GM19099 (cell line): Measurements from ENCODE around the gene EFCAB11.

Experiments
- POLR2A ChIP-seq: IDR thresholded peaks from 3 replicates; pipeline ENCODE4 v1.6.1; 2011; ENCODE audit warnings: low read depth; ENCODE audit not compliant: insufficient read length; ENCODE audit errors: extremely low read depth

Gene EFCAB11

DNA sequence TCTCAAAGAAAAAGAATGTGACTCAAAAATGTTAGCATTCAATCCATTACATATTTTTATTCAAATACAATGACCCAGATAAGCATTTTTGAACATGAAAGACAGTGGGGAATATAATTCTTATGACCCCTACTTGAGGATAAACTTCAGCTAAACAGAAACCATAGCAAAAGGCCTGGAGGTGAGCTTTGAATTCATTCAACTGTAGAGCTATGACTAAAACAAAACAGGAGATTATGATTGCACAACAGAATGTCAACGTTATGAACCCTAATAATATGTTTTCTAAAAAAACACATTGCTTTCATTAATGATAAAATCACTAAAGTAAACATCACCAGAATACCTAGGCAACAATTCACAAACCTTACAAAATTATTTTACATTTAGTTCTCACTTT lies 27.8 kb downstream of the EFCAB11 start:
- TF ChIP-seq POLR2A, result no peak

DNA sequence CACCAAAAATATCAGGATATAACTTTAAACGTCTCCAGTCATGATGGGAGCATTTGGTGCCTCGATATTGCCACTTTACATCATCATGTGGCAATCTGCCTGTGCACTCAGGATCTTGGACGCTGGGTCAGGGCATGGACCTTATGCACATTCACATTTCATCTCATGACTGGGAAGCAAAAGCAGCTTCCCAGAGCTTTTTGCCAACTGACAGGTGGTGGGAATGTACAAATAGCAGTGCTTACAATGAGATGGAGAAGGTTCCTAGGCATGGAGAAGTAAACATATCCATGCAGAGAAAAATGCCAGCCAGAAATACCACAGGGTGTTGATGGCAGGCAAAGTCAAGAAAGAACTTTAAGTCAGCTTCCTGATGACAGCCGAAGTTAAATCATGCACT lies 30.3 kb downstream of the EFCAB11 start:
- TF ChIP-seq POLR2A, result no peak

DNA sequence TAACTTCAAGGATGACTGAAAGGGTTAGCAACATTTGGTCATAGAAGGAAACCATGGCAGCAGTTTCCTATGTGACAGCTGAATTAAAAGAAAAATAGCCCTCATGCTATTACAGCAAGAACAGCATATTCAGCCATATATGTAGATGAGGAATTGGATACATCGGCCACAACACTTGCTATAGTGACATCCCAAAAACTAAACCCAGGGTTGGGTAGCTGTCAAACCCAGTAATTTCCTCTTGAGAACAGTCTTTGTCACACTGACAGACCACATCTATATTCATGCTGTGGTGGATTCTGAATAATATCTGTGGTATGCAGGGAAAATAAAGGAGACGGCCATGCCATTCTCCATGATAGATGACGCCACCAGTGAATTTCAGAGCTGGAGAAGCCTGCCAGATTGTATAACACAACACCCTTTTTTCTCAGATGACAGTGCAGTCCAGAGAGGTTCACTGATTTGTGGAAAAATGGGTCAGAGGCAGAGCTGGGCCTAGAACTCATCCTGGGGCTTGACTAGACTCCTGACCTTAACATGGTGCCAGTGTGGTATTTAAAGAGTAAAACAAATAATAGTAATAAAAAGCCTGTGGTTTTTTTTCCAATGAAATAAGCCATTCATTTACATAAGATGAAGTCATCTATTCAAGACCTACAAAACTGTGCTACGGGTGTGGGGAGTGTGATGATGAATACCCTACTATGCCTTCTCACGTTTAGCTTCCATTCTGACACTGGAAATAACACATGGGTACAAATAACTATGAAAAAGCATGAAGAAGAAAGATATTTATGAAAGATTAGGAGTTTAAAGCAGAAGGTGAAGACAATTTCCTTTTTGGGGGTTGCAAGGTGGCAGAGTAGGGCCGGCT lies 32.3 kb downstream of the EFCAB11 start:
- TF ChIP-seq POLR2A, result no peak

DNA sequence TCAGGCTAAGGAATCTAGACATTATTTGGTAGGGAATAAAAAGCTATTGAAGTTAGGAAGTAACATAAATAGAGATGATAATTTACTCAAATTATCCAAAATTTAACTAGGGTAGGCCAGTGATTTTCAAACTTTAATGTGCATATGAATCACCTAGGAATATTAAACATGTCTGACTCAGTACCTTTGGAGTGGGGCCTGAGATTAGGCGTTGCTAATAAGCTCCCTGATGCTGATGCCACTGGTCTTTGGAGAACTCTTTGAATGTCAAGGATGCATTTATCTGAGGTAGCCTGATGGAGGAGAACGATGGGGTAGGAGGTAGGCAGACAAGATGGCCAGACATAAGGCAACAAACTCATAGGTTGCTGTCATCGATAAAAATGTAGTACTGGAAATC lies 33.2 kb downstream of the EFCAB11 start:
- TF ChIP-seq POLR2A, result no peak

DNA sequence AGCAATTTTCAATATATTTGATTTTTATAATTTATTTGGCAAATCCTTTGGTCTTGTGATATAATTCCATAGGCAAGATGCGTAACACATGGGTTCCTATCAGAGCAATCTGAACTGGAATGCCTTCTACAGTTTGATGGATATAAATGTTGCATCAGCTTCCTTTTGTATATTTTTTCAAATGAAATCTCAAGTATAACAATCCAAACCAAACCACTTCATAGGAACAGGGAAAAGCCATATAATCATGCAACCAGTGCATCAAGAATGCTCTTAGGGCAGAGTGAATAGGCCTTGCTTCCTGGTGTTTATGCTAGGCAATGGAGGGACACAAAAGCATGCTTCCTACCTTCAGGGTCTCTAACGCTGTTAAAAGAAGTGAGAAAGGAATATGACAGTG lies 34.5 kb downstream of the EFCAB11 start:
- TF ChIP-seq POLR2A, result no peak

DNA sequence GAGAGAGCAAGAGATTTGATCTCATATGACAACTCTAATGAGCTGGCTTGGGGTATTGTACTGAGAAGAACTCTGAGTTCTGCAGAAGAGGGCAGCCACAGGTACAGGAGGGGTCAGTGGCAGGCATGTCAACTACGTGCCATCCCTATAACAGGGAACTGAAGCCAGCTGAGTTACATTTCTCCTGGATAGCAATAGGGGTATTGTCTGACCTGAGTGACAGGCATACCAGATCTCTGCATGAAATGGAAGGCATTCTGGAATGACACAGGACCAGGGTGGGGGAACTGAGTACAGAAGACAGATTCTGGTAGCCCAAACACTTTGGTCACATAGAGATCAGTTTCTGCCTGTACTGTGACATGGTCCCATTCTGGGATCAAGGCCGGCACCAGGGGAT lies 35.8 kb downstream of the EFCAB11 start:
- TF ChIP-seq POLR2A, result no peak

DNA sequence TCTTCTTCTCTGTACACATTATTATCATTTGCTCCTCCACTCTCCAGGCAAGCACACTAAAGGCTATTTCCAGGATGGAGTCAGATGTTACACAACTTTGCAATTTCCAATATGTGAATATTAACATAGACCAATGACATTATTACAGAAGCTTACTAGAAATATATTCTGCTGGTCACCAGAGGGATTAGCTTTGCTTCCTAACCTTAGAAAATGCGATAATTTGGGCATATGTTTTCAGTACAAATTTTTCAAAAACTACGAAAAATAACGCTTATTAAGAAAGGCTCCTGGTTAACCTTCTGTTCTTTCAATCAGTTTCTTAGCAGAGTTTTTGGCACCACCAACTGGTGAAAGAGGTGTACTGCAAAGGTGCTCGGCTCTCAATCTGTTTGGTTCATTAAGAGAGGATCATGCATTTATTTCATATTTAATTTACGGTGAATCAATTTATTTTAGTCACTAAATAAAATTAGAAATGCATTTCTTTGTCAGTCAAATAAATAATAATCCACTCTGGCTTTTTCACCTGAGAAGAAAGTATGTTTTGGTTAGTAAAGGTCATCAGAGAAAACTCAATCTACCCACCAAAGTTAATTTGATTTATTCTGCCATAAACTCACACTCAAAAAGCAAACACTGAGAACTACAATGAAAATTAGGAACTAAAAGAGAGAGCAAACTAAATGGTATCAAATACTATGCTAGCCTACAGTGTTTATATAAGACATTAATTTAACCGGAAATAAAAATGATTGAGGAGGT lies 39.2 kb downstream of the EFCAB11 start:
- TF ChIP-seq POLR2A, result no peak

DNA sequence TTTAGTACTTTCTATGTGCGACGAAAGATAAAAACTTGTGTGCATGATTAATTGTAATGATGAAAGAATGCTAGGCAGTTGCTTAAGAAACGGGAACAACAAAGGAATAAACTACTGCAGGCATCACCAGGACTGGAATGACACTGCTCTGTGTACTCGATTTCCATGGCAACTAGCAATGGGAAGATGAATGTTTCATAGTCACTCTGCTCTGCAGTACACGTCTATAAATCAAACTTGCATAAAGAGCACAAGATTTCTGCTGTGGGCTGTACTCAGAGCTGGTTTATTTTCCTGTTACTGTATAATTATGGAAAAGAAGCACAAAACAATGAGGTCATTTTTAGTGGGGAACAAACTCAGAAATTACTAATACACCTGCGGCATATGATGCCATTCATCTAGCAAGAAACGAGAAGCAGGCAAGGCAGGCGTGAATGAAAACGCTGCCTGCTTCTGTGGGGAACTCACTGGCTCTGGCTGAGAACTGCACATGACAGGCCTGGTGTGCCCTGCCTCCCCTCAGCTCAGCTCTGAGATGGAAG lies 41.8 kb downstream of the EFCAB11 start:
- no peak for TF ChIP-seq POLR2A

DNA sequence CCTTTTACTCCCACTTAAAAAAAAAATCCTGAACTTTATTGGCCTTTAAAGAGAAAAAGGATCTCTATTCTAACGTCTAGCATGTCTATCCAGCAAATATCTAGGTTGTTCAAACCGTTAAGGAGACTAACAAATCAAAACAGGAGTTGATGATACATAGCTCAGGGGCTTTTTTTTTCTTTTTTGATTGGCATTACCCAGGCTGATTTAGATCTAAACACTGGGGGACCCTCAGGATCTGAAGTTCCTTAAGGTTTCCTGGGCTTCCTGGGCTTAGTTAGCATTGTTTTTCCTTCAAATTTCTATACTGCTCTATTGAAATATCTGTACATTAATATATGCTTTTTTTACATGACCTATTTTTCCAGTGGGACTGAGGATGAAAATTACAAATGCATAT lies 42.3 kb downstream of the EFCAB11 start:
- TF ChIP-seq POLR2A, result no peak

DNA sequence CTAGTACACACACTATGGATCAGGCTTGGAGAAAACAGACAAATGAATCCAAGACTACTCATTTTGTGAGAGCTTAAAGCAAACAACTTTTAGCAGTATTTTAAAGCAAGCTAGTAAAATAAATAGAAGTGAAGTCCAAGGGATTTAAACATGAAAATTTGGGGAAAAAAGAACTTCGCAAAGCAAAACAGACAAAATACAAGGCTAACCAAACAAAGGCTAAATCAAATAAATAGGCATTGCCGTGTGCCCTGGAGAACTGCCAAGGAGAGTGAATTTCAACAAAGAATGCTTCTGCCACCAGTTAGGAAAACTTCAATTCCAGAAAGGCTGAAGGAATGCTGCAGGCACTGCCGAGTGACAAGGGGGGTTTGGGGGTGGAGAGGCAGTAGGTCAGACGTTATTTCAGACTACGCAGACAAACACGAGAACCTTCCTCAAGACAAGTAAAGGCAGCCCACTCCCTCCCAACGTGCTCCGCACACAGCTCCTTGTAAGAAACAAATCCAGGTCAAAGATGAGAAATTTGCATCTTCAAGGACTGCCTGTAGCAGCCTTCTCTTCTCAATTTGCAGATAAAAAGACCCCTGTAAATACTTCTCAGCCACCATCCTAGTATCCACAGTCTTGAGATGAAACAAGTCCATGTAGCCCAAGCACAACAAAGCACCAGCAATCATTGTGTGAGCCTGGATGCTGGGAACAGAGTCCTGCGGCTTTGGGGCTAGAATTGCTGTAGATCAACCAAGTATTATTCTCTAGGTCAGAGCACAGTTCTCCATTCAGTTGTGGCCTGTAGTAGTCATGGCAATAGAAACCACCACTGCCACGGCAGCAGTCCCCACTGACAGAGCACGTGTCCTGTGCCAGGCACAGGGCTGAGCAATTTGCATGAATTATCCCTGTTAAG lies 43.3 kb downstream of the EFCAB11 start:
- TF ChIP-seq POLR2A, result no peak

DNA sequence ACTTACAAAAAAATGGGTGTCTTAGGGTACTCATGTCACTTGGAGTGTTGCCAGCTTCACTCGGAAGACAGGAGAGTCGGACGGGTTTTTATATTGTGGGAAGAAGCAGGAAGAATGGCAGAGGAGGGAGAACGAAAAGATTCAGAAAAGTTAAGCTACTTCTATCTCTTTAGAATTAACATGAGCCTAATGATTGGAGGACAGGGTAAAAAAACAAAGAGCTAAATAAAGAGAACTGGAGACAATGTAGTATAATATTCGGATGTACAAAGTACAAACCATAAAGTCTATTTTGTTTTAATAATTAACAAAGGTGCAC lies 43.9 kb downstream of the EFCAB11 start:
- TF ChIP-seq POLR2A, result no peak

DNA sequence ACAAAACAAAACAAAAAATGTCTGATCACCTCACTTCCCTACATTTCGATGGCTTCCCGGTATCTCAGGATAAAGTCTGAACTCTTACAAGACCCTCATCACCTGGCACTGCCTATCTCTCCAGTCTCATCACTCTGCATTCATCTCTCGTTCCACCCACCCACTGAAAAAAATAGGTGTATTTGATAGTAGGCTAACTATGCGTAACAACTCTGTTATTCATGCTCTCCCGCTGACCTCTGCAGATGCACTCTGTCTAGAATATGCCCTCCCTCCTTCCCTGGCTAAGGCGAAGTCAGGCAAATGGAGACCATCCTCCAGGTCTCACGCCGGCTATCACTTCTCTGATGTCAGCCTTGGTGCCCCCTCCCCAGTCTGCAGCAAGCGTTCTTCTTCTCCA lies 44.9 kb downstream of the EFCAB11 start:
- TF ChIP-seq POLR2A, result no peak

DNA sequence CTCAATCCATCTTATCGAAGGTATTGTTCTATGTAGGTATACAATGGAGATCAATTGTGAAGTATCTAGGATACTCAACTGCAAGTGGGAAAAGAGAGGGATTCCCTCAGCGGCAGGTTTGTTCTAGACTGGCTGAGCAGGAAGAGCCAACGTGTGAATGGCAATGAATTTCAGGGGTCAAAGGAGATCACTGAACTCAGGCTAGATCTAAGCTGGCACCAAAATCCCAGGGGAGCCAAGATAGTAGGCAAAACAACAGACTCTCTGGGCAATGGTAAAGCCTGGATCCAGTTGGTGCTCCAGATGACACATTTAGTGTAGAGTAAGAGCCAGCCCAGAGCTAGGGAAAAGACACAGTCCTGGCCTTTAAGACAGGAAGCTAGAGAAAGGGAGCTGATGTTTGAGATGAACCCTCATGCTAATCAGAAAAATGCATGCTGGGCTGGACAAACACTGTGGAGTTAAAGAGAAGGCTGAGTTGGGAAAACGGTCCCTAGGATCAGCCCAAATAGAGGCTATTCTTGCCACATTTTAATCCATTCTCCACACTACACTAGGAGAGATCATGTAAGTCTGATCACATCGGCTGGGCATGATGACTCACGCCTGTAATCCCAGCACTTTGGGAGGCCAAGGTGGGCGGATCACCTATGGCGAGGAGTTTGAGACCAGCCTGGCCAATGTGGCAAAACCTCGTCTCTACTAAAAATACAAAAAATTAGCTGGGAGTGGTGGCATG lies 45.6 kb downstream of the EFCAB11 start:
- TF ChIP-seq POLR2A, result no peak

DNA sequence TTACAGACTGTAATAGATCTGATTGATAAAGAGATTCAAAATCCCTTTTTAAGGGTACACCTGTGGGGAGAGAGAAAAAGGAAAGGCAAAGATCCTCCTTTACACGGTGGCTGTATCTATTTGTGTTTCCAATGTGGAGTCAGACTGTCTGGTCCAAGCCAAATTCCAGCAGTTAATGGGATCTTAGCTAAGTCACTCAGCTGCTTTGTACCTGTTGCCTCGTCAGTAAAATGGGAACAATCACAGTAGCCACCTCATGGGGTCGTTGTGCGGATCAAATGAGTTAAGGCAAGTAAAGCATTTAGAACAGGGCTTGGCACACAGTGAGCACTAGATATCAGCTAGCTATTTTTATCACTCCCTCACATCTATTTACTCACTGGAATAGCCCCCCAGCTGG lies 46.9 kb downstream of the EFCAB11 start:
- TF ChIP-seq POLR2A, result no peak
